Hepatocyte (in vitro differentiated cells): Measurements from ENCODE around the gene P2RY14.

Experiments
- CTCF ChIP-seq: fragments of 200-600 bp; sonication (generic); IDR thresholded peaks from 2 replicates; pipeline ENCODE4 v1.5.1; 2016; ENCODE audit warnings: antibody characterized with exemption, mild to moderate bottlenecking; ENCODE audit not compliant: poor library complexity
- EZH2 ChIP-seq: fragments of 200-600 bp; sonication (generic); IDR thresholded peaks from 2 replicates; pipeline ENCODE4 v1.6.1; 2016; ENCODE audit warnings: antibody characterized with exemption, mild to moderate bottlenecking, borderline replicate concordance
- EZH2phosphoT487 ChIP-seq: fragments of 200-600 bp; sonication (generic); IDR thresholded peaks from one replicate; pipeline ENCODE4 v1.6.1; 2018; ENCODE audit warnings: antibody characterized with exemption, mild to moderate bottlenecking, low read depth, moderate library complexity; ENCODE audit not compliant: unreplicated experiment, severe bottlenecking

DNA sequence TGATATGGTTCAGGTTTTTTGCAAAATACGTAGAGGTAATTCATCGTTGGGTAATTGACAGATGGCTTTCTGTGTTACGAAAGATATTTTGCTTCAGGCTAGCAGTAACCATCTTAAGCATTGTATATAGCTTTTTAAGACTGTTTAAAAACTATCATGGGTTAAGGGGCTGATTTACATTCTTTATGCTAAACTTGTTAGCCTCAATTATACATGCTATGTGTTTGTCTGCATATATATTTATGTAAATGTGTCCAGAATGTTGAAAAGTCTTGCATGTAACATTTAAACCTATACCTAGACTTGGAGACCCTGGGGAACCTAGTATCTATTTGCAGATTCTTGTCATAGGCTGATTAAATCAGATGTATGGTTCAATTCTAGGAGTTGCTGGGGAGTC lies 11.1 kb upstream of the P2RY14 start:
- TF ChIP-seq CTCF (no peak), EZH2 (no peak), EZH2phosphoT487 (no peak)
